Subcutaneous adipose tissue (tissue), 4 donors: ENCODE measurements around the gene SUCO. TPM values are rescaled to one million over a fixed set of nuclear protein-coding genes. Genes with fewer than 3 reads are reported as not detected.

ENCODE experiments used
- CTCF ChIP-seq: fragments of 450-650 bp; IDR thresholded peaks from one replicate; pipeline ENCODE4 v1.5.1; 2016; ENCODE audit warnings: low read depth, mild to moderate bottlenecking, control low read depth, antibody characterized with exemption, moderate library complexity
- total RNA-seq, 4 donors: library from RNA; depleted of rRNA; stranded (reverse); fragments of >200 nt; gene quantifications; one replicate each; pipeline ENCODE4 v1.1.0, GENCODE V29; 2016

Gene SUCO
- total RNA-seq, 4 donors from 2014 or later = 26.9 to 35.9 (median 32.8) TPM

DNA sequence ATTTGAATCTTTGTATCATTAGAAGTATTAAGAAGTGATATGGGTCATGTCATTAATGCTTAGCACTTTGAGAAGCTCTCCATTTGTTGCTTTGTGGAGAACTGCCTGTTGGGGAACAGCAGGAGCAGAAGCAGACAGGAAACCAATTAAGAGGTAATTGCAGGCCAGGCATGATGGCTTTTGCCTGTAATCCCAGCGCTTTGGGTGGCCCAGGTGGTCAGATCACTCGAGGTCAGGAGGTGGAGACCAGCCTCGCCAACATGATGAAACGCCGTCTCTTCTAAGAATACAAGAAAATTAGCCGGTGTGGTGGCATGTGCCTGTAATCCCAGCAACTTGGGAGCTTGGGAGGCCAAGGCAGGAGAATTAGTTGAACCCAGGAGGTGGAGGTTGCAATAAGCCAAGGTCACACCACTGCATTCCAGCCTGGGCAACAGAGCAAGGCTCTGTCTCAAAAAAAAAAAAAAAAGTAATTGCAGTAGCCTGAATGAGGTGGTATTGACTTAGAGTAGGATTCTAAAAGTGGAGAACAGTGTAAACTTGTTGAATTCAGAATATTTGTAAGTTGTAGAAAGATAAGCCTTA lies 68.2 kb downstream of the SUCO start:
- TF ChIP-seq CTCF = no peak

DNA sequence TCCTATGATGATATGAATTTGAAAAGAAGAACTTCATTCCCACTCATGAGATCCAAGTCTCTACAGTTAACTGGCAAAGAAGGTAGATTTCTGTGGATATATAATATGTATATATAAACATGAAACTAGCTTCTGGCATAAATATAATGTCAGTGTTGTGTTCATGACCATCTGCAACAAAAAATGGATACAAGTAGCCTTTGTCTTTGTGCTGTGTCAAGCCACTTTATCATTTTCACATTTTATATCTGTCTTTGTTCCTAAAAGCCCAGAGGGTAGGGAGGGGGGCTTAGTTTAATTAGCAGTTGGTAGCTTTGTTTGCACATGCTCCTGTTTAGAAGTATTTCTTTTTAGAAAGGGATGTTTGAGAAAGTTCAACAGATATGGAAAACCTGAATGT lies 69.8 kb downstream of the SUCO start:
- no peak for TF ChIP-seq CTCF

DNA sequence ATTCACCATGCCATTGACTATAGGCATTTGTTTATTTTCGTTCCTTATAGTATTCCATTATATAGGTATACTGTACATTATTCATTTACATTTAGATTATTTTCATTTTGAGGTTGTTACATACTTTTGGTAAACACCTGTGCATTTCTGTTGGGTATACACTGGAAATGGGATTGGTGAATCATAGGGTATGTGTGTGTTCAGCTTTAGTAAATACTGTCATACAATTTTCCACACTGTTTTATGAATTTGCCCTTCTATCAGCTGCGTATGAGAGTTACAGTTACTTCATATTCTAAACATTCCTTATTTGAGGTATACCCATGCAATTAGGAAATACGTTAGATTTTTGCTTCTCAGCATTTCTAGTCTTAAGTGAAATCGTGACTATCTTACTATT lies 70.9 kb downstream of the SUCO start:
- no peak for TF ChIP-seq CTCF

DNA sequence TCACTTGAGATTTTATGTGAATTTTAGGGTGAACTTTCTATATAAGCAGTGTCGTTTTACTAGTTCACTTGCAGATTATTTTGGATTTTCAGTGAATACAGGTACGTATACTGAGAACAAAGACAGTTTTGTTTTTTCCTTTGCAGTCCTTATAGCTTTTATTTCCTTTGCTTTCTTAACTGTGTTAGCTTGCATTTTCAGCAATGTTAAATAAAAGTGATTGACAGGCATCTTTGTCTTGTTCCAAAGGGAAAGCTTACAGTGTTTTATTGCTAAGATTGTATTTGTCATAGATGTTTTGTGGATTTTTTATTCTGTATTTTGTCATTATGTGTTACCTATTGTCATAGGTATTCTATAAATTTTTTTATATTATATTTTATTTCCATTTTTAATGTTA lies 72.7 kb downstream of the SUCO start:
- no peak for TF ChIP-seq CTCF

DNA sequence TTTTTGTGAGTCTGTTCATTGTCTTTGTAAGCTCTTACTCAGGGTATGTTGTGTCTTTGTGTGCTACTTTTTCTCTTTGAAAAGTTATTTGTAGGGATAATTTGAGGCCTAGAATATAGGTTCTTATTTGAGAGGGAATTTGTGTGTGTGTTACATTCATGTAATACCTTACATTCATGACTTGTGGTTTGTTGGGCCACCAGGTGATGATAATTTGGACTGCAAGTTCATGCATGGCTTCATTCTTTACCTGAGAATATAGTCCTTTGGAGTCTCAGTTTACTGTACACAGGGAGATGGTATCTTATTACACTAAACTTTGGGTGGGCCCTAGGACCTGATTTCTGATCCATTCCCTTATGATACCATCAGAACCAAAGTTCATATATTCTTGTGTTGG lies 74.2 kb downstream of the SUCO start:
- TF ChIP-seq CTCF = no peak

GRCh38 chr1:172608098-172608601 lies 75.2 kb downstream of the SUCO start:
- no peak for TF ChIP-seq CTCF

DNA sequence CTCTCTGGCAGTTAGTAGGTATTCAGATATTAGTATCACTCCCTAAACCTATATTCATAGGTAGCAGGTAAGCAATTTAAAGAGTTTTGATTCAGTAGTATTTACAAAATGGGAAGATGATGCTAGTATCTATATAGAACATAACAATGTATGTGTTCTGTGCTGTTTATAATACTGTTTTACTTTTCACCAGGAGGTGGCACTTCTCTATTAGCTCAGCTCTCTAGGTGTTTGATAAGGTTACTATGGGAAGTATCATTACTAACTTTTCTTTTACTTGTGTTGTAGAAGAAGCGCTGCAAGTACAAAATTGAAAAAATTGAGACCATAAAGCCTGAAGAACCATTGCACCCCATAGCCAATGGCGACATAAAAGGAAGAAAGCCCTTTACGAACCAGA lies 76.6 kb downstream of the SUCO start:
- TF ChIP-seq CTCF = no peak
